ENCODE measurements around the gene ZSWIM6. TPM values are rescaled to one million over a fixed set of nuclear protein-coding genes. Genes with fewer than 3 reads are reported as not detected.

The ZSWIM6 gene
- total RNA-seq, 2 donors from 2014 or later = 22.5 to 27.1 TPM

DNA sequence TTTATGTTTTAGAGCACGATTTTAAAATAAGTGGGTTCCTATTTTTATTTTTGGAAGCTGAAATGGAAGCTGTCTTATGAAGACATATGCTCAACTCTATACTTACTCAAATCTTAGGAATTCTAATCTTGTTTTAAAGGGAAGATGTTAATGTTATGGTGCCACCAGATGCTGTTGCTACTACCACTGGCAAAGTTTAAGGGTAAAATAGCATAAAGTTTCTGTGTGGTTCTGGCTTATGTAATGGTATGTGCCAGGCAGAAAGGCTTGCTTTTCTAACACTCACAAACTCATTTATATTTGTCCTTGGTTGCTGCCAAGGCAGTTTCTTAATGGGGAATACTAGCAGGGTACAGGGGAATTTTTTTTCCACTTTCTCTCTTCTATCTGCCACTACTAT lies 204.9 kb downstream of the ZSWIM6 start:
- DNase-seq (no peak), ATAC-seq (no peak)
- intact Hi-C loops (cut with DNase I, micrococcal nuclease) = no loop called here

DNA sequence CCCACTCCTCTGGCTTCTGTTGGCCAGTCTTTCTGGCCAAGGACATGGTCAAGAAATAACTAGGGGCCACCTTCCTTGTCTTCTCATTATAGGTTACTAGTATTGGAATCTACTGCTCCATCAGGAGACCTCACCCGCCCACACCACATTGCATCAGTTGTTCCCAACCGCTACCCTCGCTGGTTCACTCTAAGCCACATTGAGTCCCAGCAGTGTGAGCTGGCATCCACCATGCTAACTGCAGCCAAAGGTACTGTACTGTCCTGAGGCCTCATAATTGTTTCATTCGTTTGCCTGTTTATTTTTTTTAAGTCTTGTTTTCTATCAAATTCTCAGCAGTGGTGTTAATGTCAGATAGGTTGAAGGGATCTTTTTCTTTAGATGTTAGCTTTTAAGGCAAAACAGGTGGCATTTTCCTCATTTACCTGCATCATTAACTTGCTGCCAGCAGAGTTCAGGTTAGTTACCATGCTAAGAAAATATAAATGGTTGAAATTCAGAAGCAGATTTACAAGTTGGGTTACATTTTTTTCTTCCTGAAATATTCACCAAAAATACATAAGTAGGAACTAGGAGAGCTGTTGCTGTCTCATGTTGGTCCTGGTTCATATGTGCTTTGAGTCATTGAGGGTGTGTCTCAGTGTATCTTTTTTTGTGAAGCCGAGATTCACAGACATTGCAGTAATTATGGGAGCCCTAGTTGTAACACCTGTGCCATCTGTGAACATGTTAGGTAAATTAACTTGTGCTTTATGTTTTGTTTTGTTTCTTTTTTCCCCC lies 206.9 kb downstream of the ZSWIM6 start:
- DNase-seq (no peak), ATAC-seq (peak; percentile 73)
- intact Hi-C loops (cut with DNase I, micrococcal nuclease) = no loop called here

DNA sequence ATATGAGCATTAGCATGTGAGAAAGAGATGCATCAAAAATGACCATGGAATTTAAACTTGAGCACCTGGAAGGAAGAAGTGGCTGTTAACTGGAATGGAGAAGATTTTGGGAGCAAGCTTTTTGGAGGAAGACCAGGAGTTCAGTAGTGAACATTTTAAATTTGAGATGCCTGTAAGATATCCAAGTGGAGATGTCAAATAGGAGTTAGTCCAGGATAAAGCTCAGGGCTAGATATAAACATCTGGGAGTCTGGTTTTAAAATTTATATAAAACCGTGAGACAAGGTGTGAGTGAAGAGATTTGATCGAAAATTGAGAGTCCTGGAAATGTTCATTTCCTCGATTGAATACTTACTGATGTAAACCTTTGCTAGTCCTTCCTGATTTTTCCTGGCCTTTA lies 217.5 kb downstream of the ZSWIM6 start:
- DNase-seq (no peak), ATAC-seq (no peak)
- intact Hi-C loops (cut with DNase I, micrococcal nuclease) = no loop called here

DNA sequence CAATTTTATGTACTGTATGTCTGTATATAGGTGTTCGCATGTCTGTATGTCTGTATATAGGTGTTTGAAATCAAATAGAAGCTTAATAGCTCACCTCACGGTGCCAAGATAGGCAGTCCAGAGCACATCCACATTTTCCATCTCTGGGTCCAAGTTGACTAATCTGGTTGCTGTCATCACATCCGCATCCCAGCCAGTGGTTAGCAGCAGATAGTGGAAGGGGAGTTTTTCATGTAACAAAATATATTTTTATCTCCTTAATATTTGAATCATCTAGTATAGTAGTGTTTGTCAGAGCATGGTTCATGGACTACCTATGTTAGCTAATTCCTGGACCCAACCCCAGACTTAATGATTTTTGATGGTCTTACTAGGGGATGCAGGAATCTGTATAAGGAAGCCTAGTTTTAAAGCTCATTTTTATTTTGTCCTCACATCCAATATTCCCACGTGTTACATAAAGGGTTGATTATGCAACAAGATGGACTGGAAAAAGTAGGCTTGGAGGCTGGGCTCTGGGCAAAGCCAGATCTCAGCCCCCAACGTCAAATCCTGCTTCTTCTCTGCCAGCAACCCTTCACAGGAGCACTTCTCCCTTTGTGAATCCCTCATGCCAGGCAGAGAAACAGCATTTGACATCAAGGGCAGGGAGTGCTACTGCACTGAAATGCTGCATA lies 219.7 kb downstream of the ZSWIM6 start:
- intact Hi-C loops (cut with DNase I, micrococcal nuclease) = no loop called here
- ATAC-seq (no peak), DNase-seq (no peak)

DNA sequence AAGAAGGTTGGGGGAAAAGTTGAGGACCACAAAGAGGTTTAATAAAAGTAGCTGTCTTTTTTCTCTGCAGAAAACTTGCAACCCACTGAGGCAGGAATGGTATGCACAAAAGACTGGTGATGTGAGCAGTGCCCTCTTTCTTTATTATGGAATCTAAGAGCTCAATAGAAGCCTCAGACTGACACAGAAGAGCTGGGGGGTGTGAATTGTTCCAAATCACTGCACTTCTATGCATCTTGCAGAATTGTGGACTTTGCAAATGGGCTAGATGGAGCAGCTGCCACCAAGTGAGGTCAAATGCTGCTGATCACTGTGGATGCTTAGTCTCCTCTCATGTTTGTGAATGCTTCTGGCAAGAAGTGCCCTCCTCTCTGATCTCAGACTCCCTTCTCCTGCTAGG lies 227.1 kb downstream of the ZSWIM6 start:
- intact Hi-C loops (cut with DNase I, micrococcal nuclease) = no loop called here
- no peak for ATAC-seq
- no peak for DNase-seq

DNA sequence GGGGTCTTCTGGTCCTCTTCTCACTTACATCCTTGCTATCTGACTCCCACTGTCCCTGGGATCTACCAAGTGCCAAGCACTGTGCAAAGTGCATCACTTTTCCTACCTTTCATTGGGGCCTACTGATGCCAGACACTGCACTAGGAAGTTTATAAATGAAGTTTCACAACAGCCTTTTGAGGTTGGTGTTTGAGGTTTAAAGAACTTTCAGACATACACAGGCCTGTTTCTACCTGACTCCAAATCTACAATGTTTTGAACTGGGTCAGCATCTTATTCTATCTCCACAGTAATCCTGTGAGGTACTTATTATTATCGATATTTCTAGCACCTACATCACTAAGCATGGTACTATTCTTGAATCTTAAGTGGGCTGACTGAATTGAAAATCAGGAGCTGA lies 227.7 kb downstream of the ZSWIM6 start:
- intact Hi-C loops (cut with DNase I, micrococcal nuclease) = no loop called here
- ATAC-seq (no peak), DNase-seq (no peak)

DNA sequence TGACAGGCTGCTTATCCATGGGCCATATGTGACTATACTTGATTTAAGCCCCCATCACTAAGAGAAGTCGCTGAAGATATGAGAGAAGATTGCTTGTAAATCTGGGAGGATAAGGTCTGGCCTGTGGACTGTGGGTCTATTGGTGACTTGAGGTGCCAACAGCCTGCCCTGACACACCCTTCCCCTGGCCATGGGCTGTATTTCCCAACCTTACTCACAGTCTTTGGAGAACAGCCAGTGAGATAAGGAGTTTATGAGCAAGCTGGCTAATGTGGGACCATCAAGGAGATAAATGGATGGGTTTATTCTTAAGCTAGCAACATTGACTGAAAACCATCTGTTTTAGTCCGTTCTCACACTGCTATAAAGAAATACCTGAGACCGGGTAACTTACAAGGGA lies 231.3 kb downstream of the ZSWIM6 start:
- intact Hi-C loops (cut with DNase I, micrococcal nuclease) = no loop called here
- DNase-seq = peak; percentile 42 to 54
- ATAC-seq = peak; percentile 100

DNA sequence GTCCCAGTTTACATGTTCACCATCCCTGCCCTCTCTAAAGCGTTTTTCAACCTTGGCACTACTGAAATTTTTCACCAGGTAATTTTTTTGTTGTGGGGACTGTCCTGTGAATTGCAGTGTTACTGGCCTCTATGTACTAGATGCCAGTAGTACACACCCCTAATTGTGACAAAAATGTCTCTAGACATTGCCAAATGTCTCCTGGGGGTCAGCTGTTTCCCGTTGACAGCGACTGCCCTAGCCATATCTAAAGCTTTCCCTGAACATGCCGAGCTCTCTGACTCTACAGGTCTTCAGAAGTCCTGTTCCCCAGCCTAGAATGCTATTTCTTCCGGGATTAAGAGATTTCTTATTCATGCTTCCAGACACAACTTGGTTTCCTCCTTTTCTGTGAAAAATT lies 235.3 kb downstream of the ZSWIM6 start:
- intact Hi-C loops (cut with DNase I, micrococcal nuclease) = no loop called here
- no peak for ATAC-seq
- no peak for DNase-seq

DNA sequence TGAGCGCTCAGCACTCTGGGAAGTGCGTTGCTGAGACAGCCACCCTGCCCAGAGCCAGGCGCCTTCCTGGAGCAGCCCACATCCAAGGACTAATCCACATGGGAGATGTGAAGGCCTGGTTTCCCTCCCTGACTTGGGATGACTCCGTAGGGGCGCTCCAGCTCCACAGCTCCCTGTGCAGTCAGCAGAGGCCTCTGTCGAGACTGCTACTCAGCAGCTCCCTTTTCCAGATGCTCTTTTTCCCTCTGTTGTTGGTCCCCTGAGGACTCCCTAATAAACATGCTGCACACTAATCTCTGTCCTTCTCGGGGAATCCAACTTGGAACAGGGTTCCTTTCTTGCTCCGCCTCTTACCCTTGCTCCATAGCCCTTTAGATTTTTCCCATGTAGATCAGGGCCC lies 237.3 kb downstream of the ZSWIM6 start:
- ATAC-seq = no peak
- DNase-seq = no peak
- intact Hi-C loops (cut with DNase I, micrococcal nuclease) = no loop called here

DNA sequence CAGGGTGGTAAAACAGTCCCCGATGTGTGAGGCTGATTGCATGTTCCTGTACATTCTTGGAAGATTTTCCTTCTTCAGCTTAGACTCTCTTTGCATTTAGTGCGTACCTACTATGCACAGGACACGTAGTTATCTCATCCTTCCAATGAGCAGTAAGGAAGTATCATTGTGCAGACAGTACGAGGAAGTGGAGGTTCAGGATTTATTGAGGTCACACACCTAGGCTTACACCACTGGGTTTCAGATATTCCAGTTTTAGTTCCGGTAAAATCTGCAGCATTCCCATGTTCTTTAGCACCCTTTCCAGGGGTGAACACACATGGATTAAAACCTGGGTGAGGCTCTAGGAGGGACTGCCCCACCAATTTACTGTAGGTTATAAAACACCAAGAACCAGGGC lies 238.7 kb downstream of the ZSWIM6 start:
- intact Hi-C loops (cut with DNase I, micrococcal nuclease) = no loop called here
- DNase-seq = no peak
- ATAC-seq = peak; percentile 67

DNA sequence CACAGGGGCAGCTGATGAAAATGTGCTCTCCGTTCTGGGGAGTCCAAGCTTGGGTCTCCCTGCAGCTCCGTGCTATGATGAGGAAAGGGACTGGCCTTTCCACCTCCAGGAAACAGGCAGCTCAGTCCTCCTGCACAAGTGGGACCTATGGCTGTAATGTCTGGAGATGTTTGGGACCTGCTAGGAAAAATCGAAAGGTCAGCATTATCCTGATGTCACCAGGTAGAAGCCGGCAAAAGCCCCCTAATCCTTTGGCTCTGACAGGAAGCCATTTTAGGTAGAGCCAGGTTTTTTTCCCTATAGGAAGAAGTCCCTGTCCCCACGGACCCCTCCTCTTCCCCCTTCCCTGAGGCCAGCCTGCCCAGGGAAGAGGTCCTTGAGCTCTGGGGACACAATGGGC lies 240.9 kb downstream of the ZSWIM6 start:
- DNase-seq (no peak), ATAC-seq (no peak)
- intact Hi-C loops (cut with DNase I, micrococcal nuclease) = no loop called here

DNA sequence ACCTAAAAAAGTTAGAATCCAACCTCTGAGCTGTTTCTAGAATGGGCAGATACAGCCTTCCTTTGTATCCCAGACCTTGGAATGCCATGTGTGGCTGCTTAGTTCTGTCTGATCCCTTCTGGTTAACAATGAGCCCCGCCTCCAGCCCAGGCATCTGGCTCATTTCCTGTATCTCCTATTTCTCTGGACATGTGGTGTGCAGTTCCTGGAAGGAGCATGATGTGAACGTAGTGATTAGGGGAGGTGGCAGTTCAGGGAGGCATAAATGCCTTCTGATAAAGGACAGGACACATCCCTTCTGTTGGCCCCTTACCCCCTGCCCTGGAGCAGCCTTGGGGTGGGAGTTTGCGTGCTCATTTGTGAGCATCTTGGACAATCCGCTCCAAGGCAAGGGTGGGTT lies 243.0 kb downstream of the ZSWIM6 start:
- DNase-seq = no peak
- intact Hi-C loops (cut with DNase I, micrococcal nuclease) = no loop called here
- ATAC-seq = peak; percentile 42

DNA sequence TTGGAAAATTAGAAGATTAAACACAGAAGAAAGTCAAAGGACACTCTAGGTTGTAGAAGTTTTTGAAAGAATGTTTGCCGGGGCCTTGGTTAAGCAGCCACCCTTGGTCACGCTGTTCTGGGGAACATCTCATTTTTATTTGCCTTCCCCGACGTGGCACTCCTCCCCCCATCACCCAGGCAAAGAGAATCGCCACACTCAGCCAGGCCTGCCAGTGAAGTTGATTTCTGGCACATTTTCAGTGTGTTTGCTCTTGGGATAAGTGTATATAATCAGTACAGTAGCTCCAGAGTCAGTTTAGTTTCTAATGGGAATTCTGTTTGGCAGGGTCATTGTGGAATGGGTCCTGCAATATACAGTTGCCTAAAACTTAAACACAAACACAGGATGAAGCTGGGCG lies 243.5 kb downstream of the ZSWIM6 start:
- ATAC-seq (no peak), DNase-seq (no peak)
- intact Hi-C loops (cut with DNase I, micrococcal nuclease) = no loop called here

DNA sequence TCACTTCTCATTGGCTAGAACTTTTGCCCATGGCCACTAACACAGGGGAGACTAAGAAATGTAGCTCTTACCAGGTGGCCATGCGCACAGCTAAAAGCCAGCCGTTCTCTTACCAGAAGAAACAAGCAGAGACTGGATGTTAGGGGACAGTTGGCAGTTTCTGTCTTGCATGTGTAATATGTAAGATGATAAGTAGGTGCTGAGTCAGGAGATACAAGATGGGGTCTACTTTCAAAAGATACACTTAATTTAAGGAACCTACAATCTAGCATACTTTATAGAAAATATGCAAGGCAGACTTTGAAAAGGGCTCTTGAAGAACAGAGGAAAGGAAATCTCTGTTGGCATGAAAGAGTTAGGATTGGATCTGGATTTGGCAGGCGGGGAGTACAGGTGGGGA lies 244.5 kb downstream of the ZSWIM6 start:
- intact Hi-C loops (cut with DNase I, micrococcal nuclease) = no loop called here

DNA sequence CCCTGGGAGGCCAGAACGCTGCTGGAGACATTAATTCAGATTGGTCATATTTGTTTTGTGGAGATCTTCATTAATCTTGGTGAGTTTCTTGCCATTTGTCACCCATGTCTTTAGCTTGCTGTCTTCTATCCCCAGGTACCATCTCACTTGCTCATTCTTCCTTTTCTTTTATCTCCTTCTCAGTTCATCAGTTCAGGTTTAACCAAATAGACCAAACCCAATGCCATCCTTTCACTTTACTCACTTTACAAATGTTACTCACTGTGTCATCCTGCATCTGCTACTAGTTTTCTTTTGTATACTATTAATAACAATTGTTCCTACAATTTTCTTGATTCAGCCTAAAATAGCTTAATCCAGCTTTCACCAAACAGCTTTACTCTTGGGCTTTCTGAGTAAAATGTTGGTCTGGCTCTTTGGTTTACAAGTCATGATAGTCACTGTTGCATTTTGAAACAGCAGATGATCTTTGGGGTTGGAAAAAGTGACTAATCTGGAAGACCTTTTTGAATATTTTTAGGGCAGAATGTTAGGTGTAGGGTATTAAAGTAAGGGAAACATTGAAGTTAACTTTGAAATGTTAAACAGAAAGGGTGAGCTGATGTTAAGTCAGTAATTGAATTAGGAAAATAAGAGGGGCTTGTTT lies 246.9 kb downstream of the ZSWIM6 start:
- no peak for DNase-seq
- ATAC-seq = no peak

More for the DNA sequence above, 244.5 kb downstream of the ZSWIM6 start:
- no peak for DNase-seq
- ATAC-seq = no peak

DNA sequence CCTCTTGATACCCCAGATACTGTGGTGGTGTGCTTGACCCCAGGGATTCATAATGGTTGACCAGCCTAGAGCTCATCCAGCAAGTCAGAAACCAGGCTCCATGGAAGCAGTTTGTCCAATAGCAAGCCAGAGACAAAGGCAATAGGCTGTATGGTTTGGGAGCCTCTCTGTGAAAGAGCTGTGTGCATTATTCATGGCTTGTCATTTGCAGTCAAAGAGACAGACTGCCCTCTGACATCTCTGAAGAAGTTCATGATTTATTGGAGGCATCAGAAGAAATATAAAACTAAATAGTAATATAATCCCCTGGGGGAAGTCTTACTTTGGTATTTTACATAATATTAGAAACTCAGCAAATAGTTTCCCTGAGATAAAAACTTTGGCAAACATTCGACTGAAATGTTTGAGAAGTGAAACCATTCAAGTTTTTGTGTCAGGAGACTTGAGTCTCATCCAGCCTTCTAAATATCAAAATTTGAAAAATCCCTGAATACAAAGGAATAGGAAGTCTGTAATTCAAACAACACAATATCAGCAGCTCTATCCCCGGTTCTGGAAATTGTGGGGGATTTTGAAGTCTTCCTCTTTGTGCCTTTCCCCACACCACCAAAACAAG lies 250.3 kb downstream of the ZSWIM6 start:
- ATAC-seq (no peak), DNase-seq (no peak)
- intact Hi-C loops (cut with DNase I, micrococcal nuclease) = no loop called here

More for the DNA sequence above, 246.9 kb downstream of the ZSWIM6 start:
- intact Hi-C loops (cut with DNase I, micrococcal nuclease) = no loop called here

DNA sequence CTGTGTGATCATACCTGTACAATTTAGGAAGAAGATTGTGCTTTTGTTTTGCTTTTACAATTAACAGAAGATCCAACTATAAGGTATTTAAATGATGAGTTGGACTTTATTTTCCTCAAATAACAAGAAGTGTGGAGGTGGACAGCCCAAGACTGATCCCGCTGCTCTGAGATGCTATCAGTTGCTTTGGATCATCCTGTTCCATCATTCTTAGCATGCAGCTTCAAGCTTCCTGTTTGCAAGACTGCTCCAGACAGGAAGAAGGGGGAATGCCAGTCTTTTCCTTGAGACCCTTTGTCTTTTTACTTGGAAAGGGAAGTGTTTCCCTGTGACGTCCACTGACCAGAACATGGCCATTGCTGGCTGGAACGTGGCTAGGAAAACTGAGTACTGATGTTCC lies 250.8 kb downstream of the ZSWIM6 start:
- intact Hi-C loops (cut with DNase I, micrococcal nuclease) = no loop called here
- no peak for ATAC-seq
- DNase-seq = no peak

DNA sequence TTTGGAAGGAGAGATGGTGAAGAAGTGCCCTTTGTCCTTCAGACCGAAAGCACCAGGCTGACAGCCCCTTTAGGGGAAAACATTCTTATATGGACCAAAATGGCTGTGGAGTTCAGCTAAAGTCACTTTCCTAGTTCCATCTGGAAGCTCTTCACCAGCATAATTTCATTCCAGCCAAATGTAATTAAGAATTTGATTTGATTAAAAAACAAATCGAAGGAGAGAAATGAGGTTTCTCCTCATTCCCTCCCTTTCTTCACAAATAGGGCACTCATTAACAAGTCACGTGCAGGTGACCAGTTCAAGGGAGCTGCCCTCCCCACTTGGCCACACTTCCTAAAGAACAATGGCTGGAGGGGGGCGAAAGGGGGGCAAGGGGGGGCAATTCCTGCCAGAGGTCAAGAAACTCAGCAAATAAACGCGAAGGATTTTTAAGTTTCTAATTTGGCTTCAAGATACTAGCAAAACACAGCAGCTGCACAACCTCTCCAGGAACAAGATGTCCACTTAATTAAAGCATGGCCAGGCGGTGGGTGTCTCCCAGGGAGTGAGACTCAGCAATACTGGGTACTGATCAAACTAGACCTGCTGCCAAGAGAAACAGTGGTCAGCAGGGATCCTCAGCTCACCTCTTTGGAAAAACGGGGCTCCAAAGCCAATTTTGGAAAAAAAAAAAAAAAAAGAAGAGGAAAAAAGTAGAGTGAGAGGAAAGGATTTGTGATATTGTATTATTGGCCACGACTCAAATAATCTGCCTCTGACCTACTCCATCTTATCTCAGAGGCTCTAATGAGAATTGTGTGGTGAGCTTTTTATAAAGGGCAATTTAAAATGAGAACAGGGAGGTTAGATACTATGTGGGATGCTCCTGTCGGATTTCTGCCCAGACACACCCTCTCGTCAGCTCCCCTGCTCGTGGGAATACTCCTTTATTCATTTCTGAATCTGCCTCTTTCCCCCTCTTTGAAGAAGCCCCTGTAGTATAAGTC lies 254.3 kb downstream of the ZSWIM6 start:
- no peak for ATAC-seq
- intact Hi-C loops (cut with DNase I, micrococcal nuclease) = no loop called here
- no peak for DNase-seq

DNA sequence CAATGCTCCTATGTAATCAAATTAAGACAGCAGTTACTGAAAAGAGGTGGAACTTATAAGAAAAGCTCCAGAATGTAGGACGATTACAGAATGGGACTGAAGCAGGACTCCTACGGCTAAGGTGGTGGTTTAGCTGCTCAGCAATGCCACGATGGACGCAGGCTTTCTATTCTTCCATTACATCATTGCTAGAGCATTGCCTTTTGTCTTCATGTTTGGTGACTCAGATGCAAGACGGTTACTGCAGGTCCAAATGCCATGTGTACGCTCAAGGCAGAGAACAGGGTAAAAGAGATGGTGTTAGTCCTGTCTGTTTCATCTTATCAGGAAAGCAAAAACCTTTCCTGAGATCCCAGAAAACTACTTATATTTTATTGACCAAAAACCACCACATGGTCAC lies 255.1 kb downstream of the ZSWIM6 start:
- DNase-seq (no peak), ATAC-seq (no peak)
- intact Hi-C loops (cut with DNase I, micrococcal nuclease) = no loop called here
